B cell (primary cell): ENCODE results near the gene DHX38. TPM values are rescaled to one million over a fixed set of nuclear protein-coding genes. Genes with fewer than 3 reads are reported as not detected.

ENCODE experiments used
- ATAC-seq: fragments of 200-7000 bp; cut with Tn5 transposase; one replicate; pipeline ENCODE4 v1.10.0; 2021; ENCODE audit warnings: low read depth, mild to moderate bottlenecking, moderate number of reproducible peaks, moderate library complexity
- CTCF ChIA-PET: fragments of 350-600 bp; sonication (Branson Sonifier 250); formaldehyde crosslinking; loops from one replicate; lab custom pipeline; 2021; ENCODE audit warnings: antibody characterized with exemption, inconsistent platforms; lab: Charles Lee
- POLR2A ChIA-PET: fragments of 350-600 bp; sonication (Branson Sonifier 250); formaldehyde crosslinking; loops from one replicate; lab custom pipeline; 2021; ENCODE audit warnings: antibody characterized with exemption; lab: Charles Lee
- DNase-seq: peaks from one replicate; pipeline ENCODE4 v3.0.0; 2013
- H2AFZ ChIP-seq: 2 replicates; pipeline ENCODE4 v1.6.1; 2012; ENCODE audit warnings: mild to moderate bottlenecking, low read depth, low read length; ENCODE audit not compliant: insufficient read depth, poor library complexity, severe bottlenecking
- H3K27ac ChIP-seq, 2 donors: 1 replicate in 1 of 2; 2 replicates in 1 of 2; pipeline ENCODE4 v1.5.1; 2012 to 2013; ENCODE audit warnings: low read length in 2 of 2, mild to moderate bottlenecking in 2 of 2, moderate library complexity in 1 of 2
- H3K27me3 ChIP-seq, 4 experiments: fragments of 200-600 bp in 1 of 4; sonication (generic) in 1 of 4; replicated peaks in 1 of 4; 1 replicate in 2 of 4; 2 replicates in 2 of 4; pipeline versions ENCODE4 v1.6.1 to v1.7.0; 2013 to 2016; ENCODE audit warnings: low read length in 3 of 4, mild to moderate bottlenecking in 2 of 4, mixed read lengths in 1 of 4, moderate library complexity in 1 of 4; ENCODE audit not compliant: insufficient read depth in 4 of 4, control insufficient read depth in 3 of 4; ENCODE audit errors: control extremely low read depth in 1 of 4
- H3K36me3 ChIP-seq, 2 experiments: replicated peaks in 1 of 2; 1 replicate in 1 of 2; 2 replicates in 1 of 2; pipeline versions ENCODE4 v1.6.1 to v1.7.1; 2013; ENCODE audit warnings: low read length in 1 of 2; ENCODE audit not compliant: insufficient read depth in 2 of 2, control insufficient read depth in 1 of 2; ENCODE audit errors: control extremely low read depth in 1 of 2, extremely low read depth in 1 of 2
- H3K4me1 ChIP-seq, 2 donors: fragments of 200-600 bp in 1 of 2; sonication (generic) in 1 of 2; 1 replicate in 1 of 2; 2 replicates in 1 of 2; pipeline versions ENCODE4 v1.5.1 to v1.6.1; 2013 to 2017; ENCODE audit warnings: low read length in 2 of 2; ENCODE audit not compliant: control insufficient read depth in 2 of 2, insufficient read depth in 2 of 2
- H3K4me2 ChIP-seq: replicated peaks from 2 replicates; pipeline ENCODE3; 2012; ENCODE audit warnings: mild to moderate bottlenecking, low read depth, low read length; ENCODE audit not compliant: poor library complexity, severe bottlenecking
- H3K4me3 ChIP-seq, 5 experiments: fragments of 200-600 bp in 1 of 5; sonication (generic) in 1 of 5; 1 replicate in 3 of 5; 2 replicates in 2 of 5; pipeline versions ENCODE4 v1.5.1 to v1.7.0; 2011 to 2016; ENCODE audit warnings: low read length in 4 of 5, mild to moderate bottlenecking in 4 of 5, low read depth in 2 of 5, control low read depth in 1 of 5, moderate library complexity in 1 of 5; ENCODE audit not compliant: insufficient read depth in 1 of 5; ENCODE audit errors: control extremely low read depth in 1 of 5, extremely low read depth in 1 of 5
- H3K79me2 ChIP-seq: fragments of 200-600 bp; sonication (generic); one replicate; pipeline ENCODE4 v1.6.0; 2016; ENCODE audit warnings: low read length; ENCODE audit not compliant: control insufficient read depth, insufficient read depth
- H3K9ac ChIP-seq: fragments of 200-600 bp; sonication (generic); 2 replicates; pipeline ENCODE4 v1.6.1; 2017; ENCODE audit warnings: mild to moderate bottlenecking, low read length, moderate library complexity
- H3K9me3 ChIP-seq, 3 donors: one replicate each; pipeline versions ENCODE4 v1.6.1 to v1.7.1; 2013; ENCODE audit warnings: low read length in 2 of 3; ENCODE audit not compliant: control insufficient read depth in 2 of 3, insufficient read depth in 1 of 3; ENCODE audit errors: control extremely low read depth in 1 of 3
- H4K20me1 ChIP-seq: 2 replicates; pipeline ENCODE4 v1.6.0; 2012; ENCODE audit warnings: mild to moderate bottlenecking, low read length; ENCODE audit not compliant: insufficient read depth, control insufficient read depth, poor library complexity, severe bottlenecking
- H3K27ac Mint-ChIP-seq: one replicate; pipeline ENCODE4 v1.8.0; 2021; ENCODE audit warnings: mixed read lengths
- H3K27me3 Mint-ChIP-seq: one replicate; pipeline ENCODE4 v1.8.0; 2021; ENCODE audit warnings: mixed read lengths
- H3K4me1 Mint-ChIP-seq: one replicate; pipeline ENCODE4 v1.8.0; 2021; ENCODE audit warnings: mixed read lengths
- H3K4me3 Mint-ChIP-seq: one replicate; pipeline ENCODE4 v1.8.0; 2021; ENCODE audit warnings: mixed read lengths
- H3K9me3 Mint-ChIP-seq: one replicate; pipeline ENCODE4 v1.8.0; 2022; ENCODE audit warnings: mixed read lengths; ENCODE audit not compliant: insufficient read depth
- CTCF ChIP-seq: fragments of 200-600 bp; IDR thresholded peaks from one replicate; pipeline ENCODE4 v1.8.0; 2022; ENCODE audit warnings: antibody characterized with exemption, mild to moderate bottlenecking
- EZH2 ChIP-seq: IDR thresholded peaks from 2 replicates; pipeline ENCODE4 v1.6.1; 2012; ENCODE audit warnings: borderline replicate concordance, low read depth, mild to moderate bottlenecking, moderate library complexity, low read length; ENCODE audit not compliant: insufficient read depth, poor library complexity, severe bottlenecking
- WGBS: methylation state at CpG from one replicate; pipeline ENCODE4 v1.1.5; 2013; ENCODE audit warnings: missing lambda C conversion rate; ENCODE audit not compliant: insufficient coverage; 5-methylcytosine and 5-hydroxymethylcytosine counted together
- intact Hi-C: fragments of 100-400 bp; cut with micrococcal nuclease; formaldehyde crosslinking; loops from one replicate; pipeline ENCODE4 v1.10.0; 2022
- polyA plus RNA-seq: library from polyadenylated mRNA; depleted of rRNA; stranded (reverse); fragments of >200 nt; gene quantifications from 2 replicates; pipeline ENCODE4 v1.2.3, GENCODE V29; 2012
- total RNA-seq, 2 donors: library from RNA; stranded (reverse); fragments of 120-200 nt in 1 of 2; gene quantifications; 1 replicate in 1 of 2; 2 replicates in 1 of 2; pipeline versions ENCODE4 v1.2.3 to v1.2.4, GENCODE V29; 2013 to 2022

Gene DHX38
- total and polyA plus RNA-seq, 2 donors (not counting 1 experiment from before 2014, with no cell fraction given): 98.2 to 114 TPM

GRCh38 chr16:72044296-72044695 lies 49.4 kb upstream of the DHX38 start:
- Histone ChIP-seq H3K4me2 (no peak overlapping the region), H3K4me1 (no peaks in the 10 kb centered on the region), H3K27ac (no peak overlapping the region), H3K4me3 (no peak overlapping the region), H3K36me3 (peaks cover 6 to 16% of the 10 kb centered on the region in 2 experiments), H4K20me1 (no peaks in the 10 kb centered on the region), H3K9ac (no peak overlapping the region), H3K27me3 (no peaks in the 10 kb centered on the region), H3K9me3 (peaks cover under 1 to 7% (median 1%) of the 10 kb centered on the region in 3 donors), H2AFZ (no peak overlapping the region), H3K79me2 (no peaks in the 10 kb centered on the region)
- H3K9me3 Mint-ChIP-seq: peaks cover 5% of the 10 kb centered on the region
- ChIA-PET CTCF (no interaction called here), POLR2A (no interaction called here)
- no peaks in the 10 kb centered on the region for H3K27me3 Mint-ChIP-seq
- DNase-seq: no peak
- no peak overlapping the region for H3K4me3 Mint-ChIP-seq
- intact Hi-C loops: no loop called here
- WGBS: 86% methylated on average over 1 of the region's 6 CpGs
- TF ChIP-seq EZH2 (no peak), CTCF (no peak)
- ATAC-seq: no peak
- H3K27ac Mint-ChIP-seq: no peak overlapping the region
- H3K4me1 Mint-ChIP-seq: no peaks in the 10 kb centered on the region

GRCh38 chr16:72044825-72045359 lies 48.8 kb upstream of the DHX38 start:
- WGBS: 86% methylated on average over 1 of the region's 2 CpGs
- ATAC-seq: no peak
- Histone ChIP-seq H3K27me3 (no peaks in the 10 kb centered on the region), H2AFZ (no peak overlapping the region), H3K9ac (no peak overlapping the region), H3K4me3 (no peak overlapping the region), H3K79me2 (no peaks in the 10 kb centered on the region), H3K9me3 (peaks cover 1 to 12% (median 7%) of the 10 kb centered on the region in 3 donors), H3K4me1 (no peaks in the 10 kb centered on the region), H3K4me2 (no peak overlapping the region), H4K20me1 (no peaks in the 10 kb centered on the region), H3K27ac (no peak overlapping the region), H3K36me3 (peaks cover 6 to 16% of the 10 kb centered on the region in 2 experiments)
- ChIA-PET POLR2A (no interaction called here), CTCF (no interaction called here)
- no peak overlapping the region for H3K4me3 Mint-ChIP-seq
- intact Hi-C loops: no loop called here
- H3K27me3 Mint-ChIP-seq: no peaks in the 10 kb centered on the region
- TF ChIP-seq CTCF (no peak), EZH2 (no peak)
- DNase-seq: no peak
- H3K27ac Mint-ChIP-seq: no peak overlapping the region
- no peaks in the 10 kb centered on the region for H3K4me1 Mint-ChIP-seq
- H3K9me3 Mint-ChIP-seq: peaks cover 6% of the 10 kb centered on the region
